ENCODE results near the gene NUP88. TPM values are rescaled to one million over a fixed set of nuclear protein-coding genes. Genes with fewer than 3 reads are reported as not detected.

The NUP88 gene
- polyA plus RNA-seq, 1 donor (not counting 4 experiments of a cell fraction or from before 2014, with no cell fraction given) = 81.5 TPM

DNA sequence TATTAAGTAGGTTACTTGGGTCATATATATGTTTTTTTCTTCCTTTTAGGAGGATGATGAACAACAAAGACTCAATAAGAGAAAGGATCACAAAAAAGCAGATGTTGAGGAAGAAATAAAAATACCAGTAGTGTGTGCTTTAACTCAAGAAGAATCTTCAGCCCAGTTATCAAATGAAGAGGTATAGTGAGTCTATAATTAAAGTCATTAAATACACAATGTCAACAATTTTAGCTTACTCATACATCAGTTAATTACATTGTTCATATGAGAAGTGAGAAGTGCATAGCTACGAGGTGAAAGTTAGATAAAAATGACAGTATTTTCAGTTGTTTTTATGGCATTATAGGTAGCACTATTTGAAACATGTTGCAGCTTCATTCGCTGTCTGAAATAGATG lies 65.2 kb downstream of the NUP88 start:
- no peaks in the 10 kb centered on the region for H4K20me1 ChIP-seq (ENCODE audit: control insufficient read depth, extremely low read depth, insufficient read depth, low read length)
- FAIRE-seq (no peak), DNase-seq (ENCODE audit: low read depth, low spot score) (no peak)
- no peak overlapping the region for H3K4me2 ChIP-seq (ENCODE audit: control insufficient read depth, extremely low read depth, insufficient read depth, low read depth, low read length)
- no peak overlapping the region for H3K27ac ChIP-seq (ENCODE audit: control insufficient read depth, insufficient read depth, low read length)
- dilution Hi-C loops (cut with MboI; ENCODE audit: extremely low pct_ligation_motif_present, low sequenced_read_pairs) = no loop called here
- H3K36me3 ChIP-seq (ENCODE audit: control insufficient read depth in 2 of 2, extremely low read depth in 1 of 2, insufficient read depth in 2 of 2, low read length in 2 of 2) = peaks cover 9 to 17% of the 10 kb centered on the region in 2 experiments
- H3K9ac ChIP-seq (ENCODE audit: control insufficient read depth, extremely low read depth, insufficient read depth, low read length) = no peak overlapping the region
- H3K79me2 ChIP-seq (ENCODE audit: control insufficient read depth, insufficient read depth, low read length) = no peaks in the 10 kb centered on the region
- H3K9me1 ChIP-seq (ENCODE audit: control insufficient read depth, extremely low read depth, insufficient read depth, low read length) = no peaks in the 10 kb centered on the region
- H3K9me3 ChIP-seq (ENCODE audit: control insufficient read depth, low read depth, low read length) = no peaks in the 10 kb centered on the region
- no peak overlapping the region for H3K4me3 ChIP-seq (ENCODE audit: control insufficient read depth in 2 of 3, extremely low read depth in 1 of 3, insufficient read depth in 2 of 3, low read depth in 1 of 3, low read length in 3 of 3)
- no peaks in the 10 kb centered on the region for H3K4me1 ChIP-seq (ENCODE audit: control insufficient read depth, extremely low read depth, insufficient read depth, low read length)
- H3K27me3 ChIP-seq (ENCODE audit: control insufficient read depth, extremely low read depth, insufficient read depth, low read length) = no peaks in the 10 kb centered on the region
- H2AFZ ChIP-seq (ENCODE audit: control insufficient read depth, low read length) = no peak overlapping the region
- TF ChIP-seq, protein P1, sequence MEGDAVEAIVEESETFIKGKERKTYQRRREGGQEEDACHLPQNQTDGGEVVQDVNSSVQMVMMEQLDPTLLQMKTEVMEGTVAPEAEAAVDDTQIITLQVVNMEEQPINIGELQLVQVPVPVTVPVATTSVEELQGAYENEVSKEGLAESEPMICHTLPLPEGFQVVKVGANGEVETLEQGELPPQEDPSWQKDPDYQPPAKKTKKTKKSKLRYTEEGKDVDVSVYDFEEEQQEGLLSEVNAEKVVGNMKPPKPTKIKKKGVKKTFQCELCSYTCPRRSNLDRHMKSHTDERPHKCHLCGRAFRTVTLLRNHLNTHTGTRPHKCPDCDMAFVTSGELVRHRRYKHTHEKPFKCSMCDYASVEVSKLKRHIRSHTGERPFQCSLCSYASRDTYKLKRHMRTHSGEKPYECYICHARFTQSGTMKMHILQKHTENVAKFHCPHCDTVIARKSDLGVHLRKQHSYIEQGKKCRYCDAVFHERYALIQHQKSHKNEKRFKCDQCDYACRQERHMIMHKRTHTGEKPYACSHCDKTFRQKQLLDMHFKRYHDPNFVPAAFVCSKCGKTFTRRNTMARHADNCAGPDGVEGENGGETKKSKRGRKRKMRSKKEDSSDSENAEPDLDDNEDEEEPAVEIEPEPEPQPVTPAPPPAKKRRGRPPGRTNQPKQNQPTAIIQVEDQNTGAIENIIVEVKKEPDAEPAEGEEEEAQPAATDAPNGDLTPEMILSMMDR (optimal IDR thresholded peaks at IDR 0.05 in 1 of 3, IDR thresholded peaks at IDR 0.05 in 1 of 3, conservative IDR thresholded peaks at IDR 0.05 in 1 of 3; ENCODE audit: extremely low read depth in 1 of 3, insufficient read depth in 2 of 3, low read length in 3 of 3) = no peak
- no peak for TF ChIP-seq EZH2 (IDR thresholded peaks at IDR 0.05; ENCODE audit: low read length)

DNA sequence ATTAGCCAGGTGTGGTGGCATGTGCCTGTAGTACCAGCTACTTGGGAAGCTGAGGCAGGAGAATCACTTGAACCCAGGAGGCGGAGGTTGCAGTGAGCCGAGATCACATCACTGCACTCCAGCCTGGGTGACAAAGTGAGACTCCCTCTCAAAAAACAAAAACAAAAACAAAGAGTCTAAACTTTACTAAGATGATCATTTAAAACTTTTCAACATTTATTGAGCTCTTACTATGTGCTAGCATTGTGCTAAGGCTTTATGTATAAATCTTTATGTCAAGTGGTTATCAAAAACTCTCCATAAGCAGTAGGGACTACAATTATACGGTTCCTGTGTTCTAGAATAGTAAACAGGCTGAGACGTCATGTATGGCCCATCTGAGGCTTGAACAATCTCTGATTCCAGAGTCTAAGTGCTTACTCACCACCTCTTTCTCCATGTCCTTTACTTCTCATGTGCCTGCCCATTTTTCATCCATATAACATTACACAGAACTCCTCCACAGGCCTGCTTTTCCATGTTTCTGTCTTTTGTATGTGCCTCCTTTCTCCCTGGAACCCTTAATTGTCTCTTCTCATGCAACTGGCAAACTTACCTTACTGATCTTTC lies 66.7 kb downstream of the NUP88 start:
- Histone ChIP-seq H3K4me3 (ENCODE audit: control insufficient read depth in 2 of 3, extremely low read depth in 1 of 3, insufficient read depth in 2 of 3, low read depth in 1 of 3, low read length in 3 of 3) (no peak overlapping the region), H3K27me3 (ENCODE audit: control insufficient read depth, extremely low read depth, insufficient read depth, low read length) (no peaks in the 10 kb centered on the region), H3K27ac (ENCODE audit: control insufficient read depth, insufficient read depth, low read length) (no peak overlapping the region), H3K9me1 (ENCODE audit: control insufficient read depth, extremely low read depth, insufficient read depth, low read length) (no peaks in the 10 kb centered on the region), H3K79me2 (ENCODE audit: control insufficient read depth, insufficient read depth, low read length) (no peaks in the 10 kb centered on the region), H3K9ac (ENCODE audit: control insufficient read depth, extremely low read depth, insufficient read depth, low read length) (no peak overlapping the region), H3K36me3 (ENCODE audit: control insufficient read depth in 2 of 2, extremely low read depth in 1 of 2, insufficient read depth in 2 of 2, low read length in 2 of 2) (peaks cover 5 to 15% of the 10 kb centered on the region in 2 experiments), H3K4me1 (ENCODE audit: control insufficient read depth, extremely low read depth, insufficient read depth, low read length) (no peaks in the 10 kb centered on the region), H3K9me3 (ENCODE audit: control insufficient read depth, low read depth, low read length) (no peaks in the 10 kb centered on the region), H2AFZ (ENCODE audit: control insufficient read depth, low read length) (no peak overlapping the region), H3K4me2 (ENCODE audit: control insufficient read depth, extremely low read depth, insufficient read depth, low read depth, low read length) (no peak overlapping the region), H4K20me1 (ENCODE audit: control insufficient read depth, extremely low read depth, insufficient read depth, low read length) (no peaks in the 10 kb centered on the region)
- FAIRE-seq = no peak
- dilution Hi-C loops (cut with MboI; ENCODE audit: extremely low pct_ligation_motif_present, low sequenced_read_pairs) = no loop called here
- no peak for DNase-seq (ENCODE audit: low read depth, low spot score)
- TF ChIP-seq EZH2 (IDR thresholded peaks at IDR 0.05; ENCODE audit: low read length) = no peak
- TF ChIP-seq, protein P1 (optimal IDR thresholded peaks at IDR 0.05 in 1 of 3, IDR thresholded peaks at IDR 0.05 in 1 of 3, conservative IDR thresholded peaks at IDR 0.05 in 1 of 3; ENCODE audit: extremely low read depth in 1 of 3, insufficient read depth in 2 of 3, low read length in 3 of 3) = no peak
